ENCODE results near the gene FBLIM1. TPM values are rescaled to one million over a fixed set of nuclear protein-coding genes. Genes with fewer than 3 reads are reported as not detected.
A peak's percentile ranks its signal among the peaks of the same experiment; 100 is the strongest.

Gene FBLIM1
- total RNA-seq, 1 experiment from 2014 or later, result 6.0 TPM

- TF ChIP-seq REST (IDR thresholded peaks at IDR 0.05; ENCODE audit: low read depth) (no peak), CEBPB (IDR thresholded peaks at IDR 0.05; ENCODE audit: low read depth) (no peak), JUND (IDR thresholded peaks at IDR 0.05) (no peak)
Observed at GRCh38 chr1:15830258-15830657, 71.7 kb downstream of the FBLIM1 start (continued).

GRCh38 chr1:15833069-15833679 is 74.6 kb downstream of the FBLIM1 start:
- Histone ChIP-seq H4K20me1 (ENCODE audit: insufficient read depth) (no peaks in the 10 kb centered on the region), H2AFZ (ENCODE audit: low read depth, low read length, poor library complexity, severe bottlenecking) (no peak overlapping the region), H3K9ac (ENCODE audit: low read length) (peak overlapping the region; percentile 87), H3K4me2 (ENCODE audit: low read length) (peak overlapping the region; percentile 83), H3K27ac (ENCODE audit: low read depth, low read length) (peak overlapping the region; percentile 99), H3K79me2 (ENCODE audit: insufficient read depth, low read length) (no peaks in the 10 kb centered on the region), H3K36me3 (ENCODE audit: control insufficient read depth in 1 of 2, insufficient read depth in 2 of 2, low read length in 2 of 2) (no peaks in the 10 kb centered on the region), H3K27me3 (ENCODE audit: insufficient read depth, low read length) (no peaks in the 10 kb centered on the region), H3K4me3 (replicated peaks in 1 of 2; ENCODE audit: low read depth in 1 of 2, low read length in 2 of 2) (peak overlapping the region; percentile 57 to 67), H3K9me2 (ENCODE audit: insufficient read depth) (no peaks in the 10 kb centered on the region), H3K4me1 (ENCODE audit: control insufficient read depth in 1 of 2, insufficient read depth in 2 of 2, low read length in 2 of 2) (peaks cover 17 to 57% of the 10 kb centered on the region in 2 experiments), H3K9me3 (ENCODE audit: control insufficient read depth in 1 of 2, insufficient read depth in 1 of 2, low read depth in 1 of 2, low read length in 2 of 2) (no peaks in the 10 kb centered on the region)
- no peak for ATAC-seq
- BruUV-seq (replicated peaks), result no TSS peak
- peak; percentile 47 for DNase-seq (ENCODE audit: low read depth, low spot score)
- no peak for TF ChIP-seq SIN3A (IDR thresholded peaks at IDR 0.05; ENCODE audit: low read depth)
- TF ChIP-seq, protein P1, sequence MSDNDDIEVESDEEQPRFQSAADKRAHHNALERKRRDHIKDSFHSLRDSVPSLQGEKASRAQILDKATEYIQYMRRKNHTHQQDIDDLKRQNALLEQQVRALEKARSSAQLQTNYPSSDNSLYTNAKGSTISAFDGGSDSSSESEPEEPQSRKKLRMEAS (IDR thresholded peaks at IDR 0.05), result no peak
- TF ChIP-seq YY1 (IDR thresholded peaks at IDR 0.05; ENCODE audit: extremely low read depth, insufficient replicate concordance, low read depth, low read length), result peak; percentile 11
- TF ChIP-seq POLR2AphosphoS5 (IDR thresholded peaks at IDR 0.05; ENCODE audit: low read depth, low read length), result peak; percentile 54
- TF ChIP-seq POLR2A (IDR thresholded peaks at IDR 0.05; ENCODE audit: borderline replicate concordance, extremely low read depth, insufficient read depth, insufficient read length), result no peak
- no peak for TF ChIP-seq EGR1 (IDR thresholded peaks at IDR 0.05; ENCODE audit: low read depth)
- TF ChIP-seq ELF1 (IDR thresholded peaks at IDR 0.05; ENCODE audit: borderline replicate concordance, low read depth), result no peak
- TF ChIP-seq SP1 (IDR thresholded peaks at IDR 0.05; ENCODE audit: low read depth), result no peak
- no peak for TF ChIP-seq REST (IDR thresholded peaks at IDR 0.05; ENCODE audit: low read depth)
- TF ChIP-seq RAD21 (IDR thresholded peaks at IDR 0.05; ENCODE audit: low read depth), result no peak
- TF ChIP-seq EZH2 (IDR thresholded peaks at IDR 0.05), result no peak
- intact Hi-C loops (cut with micrococcal nuclease), result no loop called here
- POLR2A ChIA-PET, result interaction anchor here (0.7 to 2.4 kb wide), 12 partner anchors 10 to 118 kb away, joined by 3 to 13 read pairs (median 4); partner anchors contain the start of genes SPEN and UQCRHL
- RAD21 ChIA-PET (ENCODE audit: low non-redundant PET in 1 of 2, low total read pairs in 2 of 2, uncharacterized antibody in 2 of 2, unreplicated experiment in 2 of 2), result interaction anchor here (0.6 to 0.7 kb wide), 3 partner anchors 8 to 280 kb away, joined by 3 to 5 read pairs (median 3); no protein-coding TSS in a partner anchor
- CTCF ChIA-PET, result interaction anchor here (1.9 to 3.4 kb wide), 2 partner anchors 10 to 18 kb away, joined by 7 to 33 read pairs; no protein-coding TSS in a partner anchor

Measured in HCT116 (cell line).